Spleen (tissue), 11 donors: ENCODE measurements around the gene ACTC1. TPM values are rescaled to one million over a fixed set of nuclear protein-coding genes. Genes with fewer than 3 reads are reported as not detected.

Source experiments
- DNase-seq: peaks from one replicate; pipeline ENCODE4 v3.0.0-alpha.2; 2020
- H3K27ac ChIP-seq, 8 donors: fragments of 200-600 bp; sonication (generic) in 7 of 8; 1 replicate in 4 of 8; 2 replicates in 4 of 8; pipeline versions ENCODE4 v1.5.0 to v1.8.0; 2016 to 2021; ENCODE audit warnings: inconsistent platforms in 4 of 8, mild to moderate bottlenecking in 4 of 8, moderate library complexity in 1 of 8
- H3K27me3 ChIP-seq, 7 donors: fragments of 200-600 bp; sonication (generic) in 6 of 7; replicated peaks in 1 of 7; 1 replicate in 4 of 7; 2 replicates in 3 of 7; pipeline versions ENCODE4 v1.5.0 to v1.8.0; 2016 to 2021; ENCODE audit warnings: inconsistent platforms in 3 of 7, mild to moderate bottlenecking in 1 of 7
- H3K36me3 ChIP-seq, 6 donors: fragments of 200-600 bp; sonication (generic) in 5 of 6; 1 replicate in 4 of 6; 2 replicates in 2 of 6; pipeline versions ENCODE4 v1.5.0 to v1.8.0; 2016 to 2021; ENCODE audit warnings: inconsistent platforms in 2 of 6
- H3K4me1 ChIP-seq, 6 donors: fragments of 200-600 bp; sonication (generic) in 5 of 6; 1 replicate in 3 of 6; 2 replicates in 3 of 6; pipeline versions ENCODE4 v1.5.0 to v1.8.0; 2016 to 2021; ENCODE audit warnings: inconsistent platforms in 3 of 6
- H3K4me3 ChIP-seq, 8 donors: fragments of 200-600 bp; sonication (generic) in 7 of 8; 1 replicate in 4 of 8; 2 replicates in 4 of 8; pipeline versions ENCODE4 v1.5.0 to v1.8.0; 2016 to 2021; ENCODE audit warnings: inconsistent platforms in 4 of 8, mild to moderate bottlenecking in 4 of 8, moderate library complexity in 2 of 8
- H3K9me3 ChIP-seq, 8 donors: fragments of 200-600 bp; sonication (generic) in 7 of 8; 1 replicate in 4 of 8; 2 replicates in 4 of 8; pipeline versions ENCODE4 v1.5.0 to v1.8.0; 2016 to 2021; ENCODE audit warnings: inconsistent platforms in 4 of 8
- POLR2A ChIP-seq, 3 donors: fragments of 450-650 bp; IDR thresholded peaks; one replicate each; pipeline ENCODE4 v1.5.1; 2017; ENCODE audit warnings: antibody characterized with exemption in 3 of 3, mild to moderate bottlenecking in 1 of 3
- POLR2AphosphoS5 ChIP-seq, 3 donors: sonication (generic); formaldehyde crosslinking; IDR thresholded peaks; one replicate each; pipeline ENCODE4 v1.5.1; 2017; ENCODE audit warnings: antibody characterized with exemption in 3 of 3
- WGBS, 5 donors: extraction: QIAGEN DNeasy Blood & Tissue Kit in 3 of 5; methylation state at CpG; one replicate each; pipeline versions ENCODE4 v1.1.5 to v1.1.7; 2013 to 2018; 5-methylcytosine and 5-hydroxymethylcytosine counted together
- intact Hi-C: fragments of 100-400 bp; cut with DNase I; formaldehyde crosslinking; loops from one replicate; pipeline ENCODE4 v1.15.0; 2023; ENCODE audit warnings: low total_unique reads
- polyA plus RNA-seq, 3 donors: library from polyadenylated mRNA; stranded (reverse); fragments of 200-250 nt; gene quantifications; one replicate each; pipeline ENCODE4 v1.2.1, GENCODE V29; 2013
- total RNA-seq, 7 donors: library from RNA; depleted of rRNA in 3 of 7; stranded (reverse); fragments of >200 nt in 3 of 7; fragmentation: NEBNext Ultra II Directional in 4 of 7; extraction: Animal tissue kit (Norgen Biotek cat#: 25700) in 4 of 7; gene quantifications; one replicate each; pipeline versions ENCODE4 v1.1.0 to v1.2.1, GENCODE V29; 2016 to 2021
- TF ChIP-seq, protein P1 (sequence below), 11 experiments: fragments of 200-600 bp in 7 of 11; fragments of 450-650 bp in 4 of 11; sonication (generic) in 4 of 11; IDR thresholded peaks in 8 of 11; conservative IDR thresholded peaks in 3 of 11; 1 replicate in 7 of 11; 2 replicates in 4 of 11; pipeline versions ENCODE4 v1.4.0 to v1.8.0; 2016 to 2021; ENCODE audit warnings: antibody characterized with exemption in 11 of 11, inconsistent platforms in 4 of 11, mild to moderate bottlenecking in 1 of 11
- donor health status: healthy with polysubstance abuse.
- donor health status: DM: no; HTN: no; CAD: no; lungs with moderate emphysema.
- donor health status: DM: no; HTN: no; CAD: no.
- donor health status: Bipolar disorder and iron deficiency.
- donor health status: healthy.
- donor health status: DM: no; HTN: no; CAD: no.
- donor health status: DM: yes; HTN: yes; CAD: no.

Gene ACTC1
- total and polyA plus RNA-seq, 10 donors = 0.32 to 2.8 (median 0.96) TPM

DNA sequence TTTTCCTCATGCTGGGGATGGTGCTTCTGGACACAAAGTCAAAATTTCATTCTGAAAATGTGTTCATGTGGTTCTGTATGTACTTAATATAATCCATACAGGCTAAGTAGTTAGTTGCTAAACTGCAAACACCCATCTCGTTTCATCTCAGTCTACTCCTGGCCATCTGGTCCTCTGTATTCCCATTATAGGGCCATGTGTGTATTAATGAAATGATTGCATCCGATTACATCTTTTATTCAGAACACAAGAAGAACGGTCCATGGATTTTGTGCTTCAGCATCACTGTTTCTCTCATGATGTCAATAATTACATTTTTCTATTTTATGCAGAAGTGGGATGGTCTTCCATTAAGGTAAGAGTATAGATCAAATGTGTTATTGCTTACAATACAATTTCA, 34.4 kb downstream of the ACTC1 start:
- intact Hi-C loops = no loop called here
- WGBS, 5 donors = 54 to 78% (median 61%) methylated on average over 3 of the region's 3 CpGs
- TF ChIP-seq POLR2AphosphoS5 (IDR thresholded peaks at IDR 0.05) (no peak), POLR2A (IDR thresholded peaks at IDR 0.05) (no peak)
- TF ChIP-seq, protein P1, sequence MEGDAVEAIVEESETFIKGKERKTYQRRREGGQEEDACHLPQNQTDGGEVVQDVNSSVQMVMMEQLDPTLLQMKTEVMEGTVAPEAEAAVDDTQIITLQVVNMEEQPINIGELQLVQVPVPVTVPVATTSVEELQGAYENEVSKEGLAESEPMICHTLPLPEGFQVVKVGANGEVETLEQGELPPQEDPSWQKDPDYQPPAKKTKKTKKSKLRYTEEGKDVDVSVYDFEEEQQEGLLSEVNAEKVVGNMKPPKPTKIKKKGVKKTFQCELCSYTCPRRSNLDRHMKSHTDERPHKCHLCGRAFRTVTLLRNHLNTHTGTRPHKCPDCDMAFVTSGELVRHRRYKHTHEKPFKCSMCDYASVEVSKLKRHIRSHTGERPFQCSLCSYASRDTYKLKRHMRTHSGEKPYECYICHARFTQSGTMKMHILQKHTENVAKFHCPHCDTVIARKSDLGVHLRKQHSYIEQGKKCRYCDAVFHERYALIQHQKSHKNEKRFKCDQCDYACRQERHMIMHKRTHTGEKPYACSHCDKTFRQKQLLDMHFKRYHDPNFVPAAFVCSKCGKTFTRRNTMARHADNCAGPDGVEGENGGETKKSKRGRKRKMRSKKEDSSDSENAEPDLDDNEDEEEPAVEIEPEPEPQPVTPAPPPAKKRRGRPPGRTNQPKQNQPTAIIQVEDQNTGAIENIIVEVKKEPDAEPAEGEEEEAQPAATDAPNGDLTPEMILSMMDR (IDR thresholded peaks at IDR 0.05 in 8 of 11, conservative IDR thresholded peaks at IDR 0.05 in 3 of 11) = no peak

DNA sequence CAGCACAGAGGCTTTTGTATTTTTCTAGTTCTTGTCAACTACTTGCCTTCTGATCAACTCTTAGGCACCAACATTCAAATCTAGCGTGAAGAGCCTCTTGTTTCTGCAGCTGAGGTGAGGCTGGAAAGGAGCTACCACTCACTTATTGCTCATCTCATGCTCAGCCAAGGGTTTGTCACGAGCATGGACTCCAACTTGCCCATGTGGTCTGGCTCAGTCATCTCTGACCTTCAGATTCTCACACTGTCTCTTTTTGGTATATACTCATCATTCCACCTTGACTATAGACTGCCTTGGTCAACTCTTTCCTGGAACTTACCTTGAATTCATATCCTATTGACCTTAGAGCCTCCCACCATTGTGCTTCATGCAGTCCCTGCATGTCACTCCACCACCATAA, 35.4 kb downstream of the ACTC1 start:
- H3K9me3 ChIP-seq = no peaks in the 10 kb centered on the region
- intact Hi-C loops = no loop called here
- 51 to 79% (median 63%) methylated on average over 2 of the region's 2 CpGs for WGBS, 5 donors

More for the DNA sequence above, 34.4 kb downstream of the ACTC1 start:
- H3K27me3 ChIP-seq = peaks cover 0 to 45% (median 8%) of the 10 kb centered on the region in 7 donors
- no peak overlapping the region for H3K27ac ChIP-seq
- H3K36me3 ChIP-seq = no peaks in the 10 kb centered on the region
- H3K4me3 ChIP-seq = no peak overlapping the region
- no peak for DNase-seq
- no peaks in the 10 kb centered on the region for H3K9me3 ChIP-seq
- H3K4me1 ChIP-seq = no peaks in the 10 kb centered on the region

DNA sequence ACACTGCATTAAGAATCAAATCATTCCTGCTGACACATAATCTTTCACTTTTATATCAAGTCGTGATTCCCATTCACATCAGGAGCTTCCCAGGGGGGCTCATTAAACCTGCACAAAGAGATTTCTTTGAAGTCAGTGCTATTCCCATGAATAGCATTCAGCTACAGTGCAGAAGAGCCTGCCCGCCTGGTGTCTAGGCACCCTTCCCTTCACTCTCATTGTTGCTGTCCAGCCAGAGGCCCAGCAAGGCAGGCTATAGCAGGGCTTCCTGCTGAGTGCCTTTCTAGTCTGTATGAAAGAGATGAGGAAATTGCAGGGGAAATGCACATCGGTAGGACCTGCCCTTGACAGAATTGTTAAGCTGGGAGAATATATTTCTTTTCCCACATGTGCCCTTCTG, 36.0 kb downstream of the ACTC1 start:
- intact Hi-C loops = no loop called here
- no peak overlapping the region for H3K4me3 ChIP-seq
- TF ChIP-seq, protein P1 (IDR thresholded peaks at IDR 0.05 in 8 of 11, conservative IDR thresholded peaks at IDR 0.05 in 3 of 11) = no peak
- TF ChIP-seq POLR2A (IDR thresholded peaks at IDR 0.05) = no peak
- no peak for TF ChIP-seq POLR2AphosphoS5 (IDR thresholded peaks at IDR 0.05)
- DNase-seq = no peak
- 39 to 50% (median 41%) methylated on average over 3 of the region's 3 CpGs for WGBS, 5 donors
- H3K9me3 ChIP-seq = no peaks in the 10 kb centered on the region
- H3K4me1 ChIP-seq = peaks cover 0 to 10% (median 8%) of the 10 kb centered on the region in 6 donors
- H3K27ac ChIP-seq = no peak overlapping the region
- no peaks in the 10 kb centered on the region for H3K36me3 ChIP-seq
- peaks cover 3 to 61% (median 23%) of the 10 kb centered on the region in 7 donors for H3K27me3 ChIP-seq

More for the DNA sequence above, 35.4 kb downstream of the ACTC1 start:
- no peaks in the 10 kb centered on the region for H3K36me3 ChIP-seq
- peaks cover 0 to 4% (median 2%) of the 10 kb centered on the region in 6 donors for H3K4me1 ChIP-seq
- H3K27me3 ChIP-seq = peaks cover under 1 to 54% (median 17%) of the 10 kb centered on the region in 7 donors
- no peak overlapping the region for H3K27ac ChIP-seq
- TF ChIP-seq POLR2A (IDR thresholded peaks at IDR 0.05) (no peak), POLR2AphosphoS5 (IDR thresholded peaks at IDR 0.05) (no peak)
- TF ChIP-seq, protein P1 (IDR thresholded peaks at IDR 0.05 in 8 of 11, conservative IDR thresholded peaks at IDR 0.05 in 3 of 11) = no peak
- DNase-seq = no peak
- no peak overlapping the region for H3K4me3 ChIP-seq

DNA sequence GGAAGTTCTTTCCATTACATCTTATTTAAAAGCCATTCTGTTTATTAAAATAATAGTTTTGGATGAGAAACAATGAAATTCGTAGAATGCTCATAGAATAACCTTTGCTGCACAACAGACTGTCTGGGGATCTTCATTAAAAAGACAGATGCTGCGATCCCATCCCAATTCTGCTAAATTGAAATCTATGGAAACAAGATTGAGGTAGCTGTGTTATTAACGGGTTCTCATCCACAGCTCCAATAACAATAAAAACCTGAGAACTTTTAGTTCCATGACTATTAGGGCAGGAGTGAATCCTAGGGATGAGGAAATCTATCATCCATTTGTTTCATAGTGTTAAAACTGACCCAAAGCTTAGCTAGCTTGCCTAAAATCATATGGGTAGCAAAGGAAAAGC, 38.1 kb downstream of the ACTC1 start:
- H3K4me3 ChIP-seq = no peak overlapping the region
- no peaks in the 10 kb centered on the region for H3K9me3 ChIP-seq
- peaks cover 0 to 13% (median 9%) of the 10 kb centered on the region in 6 donors for H3K4me1 ChIP-seq
- no peak for DNase-seq
- H3K27ac ChIP-seq = no peak overlapping the region
- intact Hi-C loops = no loop called here
- WGBS, 5 donors = 59 to 87% (median 78%) methylated on average over 3 of the region's 3 CpGs
- TF ChIP-seq POLR2A (IDR thresholded peaks at IDR 0.05) = no peak
- TF ChIP-seq, protein P1 (IDR thresholded peaks at IDR 0.05 in 8 of 11, conservative IDR thresholded peaks at IDR 0.05 in 3 of 11) = no peak
- no peak for TF ChIP-seq POLR2AphosphoS5 (IDR thresholded peaks at IDR 0.05)
- H3K36me3 ChIP-seq = no peaks in the 10 kb centered on the region
- H3K27me3 ChIP-seq = peaks cover 3 to 82% (median 35%) of the 10 kb centered on the region in 7 donors
